A549 treated with RU486 at 1 μM for 4 hours (cell line): ENCODE results near the gene HSFX4. TPM values are rescaled to one million over a fixed set of nuclear protein-coding genes. Genes with fewer than 3 reads are reported as not detected.

ENCODE experiments used
- total RNA-seq: library from RNA; stranded (reverse); fragments of 200-300 nt; extraction: Qiagen RNA extraction; gene quantifications from 5 replicates; pipeline ENCODE4 v1.2.3, GENCODE V29; 2022; ENCODE audit warnings: low read depth

Gene HSFX4
- total RNA-seq: not detected in 5 replicates

GRCh38 chrX:149929400-149929799 lies at the start of gene HSFX4:
Gene HSFX4 (plus strand): TSS chrX:149929573. CDS start chrX:149929645, 72 bp downstream.

GRCh38 chrX:149881081-149881711 lies 48.2 kb upstream of the HSFX4 start, which contains the start of gene MAGEA8:
Gene MAGEA8 (plus strand): TSS chrX:149881183. CDS start chrX:149884273, 3,090 bp downstream.

GRCh38 chrX:149938427-149938880 lies 9.1 kb downstream of the HSFX4 start, which contains the start of gene EOLA2:
Gene EOLA2 (minus strand): TSS chrX:149938491. CDS start chrX:149933874, 4,617 bp downstream.

Other genes starting within 250 kb of the HSFX4 start
- not detected in 5 replicates for gene MAGEA11, start 217.5 kb upstream of the HSFX4 start, total RNA-seq
- gene HSFX1, start 155.5 kb upstream of the HSFX4 start, total RNA-seq: 0.14 to 0.40 TPM (median 0.34 TPM) in 5 replicates
- not detected in 5 replicates for gene MAGEA9, start 147.6 kb upstream of the HSFX4 start, total RNA-seq
- not detected in 5 replicates for gene MAGEA8, start 48.4 kb upstream of the HSFX4 start, total RNA-seq
- 56.4 to 64.9 TPM (median 59.2 TPM) in 5 replicates for gene EOLA2, start 8.9 kb downstream of the HSFX4 start, total RNA-seq